Measurements from ENCODE around the gene FNDC5. TPM values are rescaled to one million over a fixed set of nuclear protein-coding genes. Genes with fewer than 3 reads are reported as not detected.

Gene FNDC5
- total and polyA plus RNA-seq, 2 of the 13 experiments (the other 11 are each of a cell fraction or from before 2014, with no cell fraction given) = 1.4 to 3.1 TPM

DNA sequence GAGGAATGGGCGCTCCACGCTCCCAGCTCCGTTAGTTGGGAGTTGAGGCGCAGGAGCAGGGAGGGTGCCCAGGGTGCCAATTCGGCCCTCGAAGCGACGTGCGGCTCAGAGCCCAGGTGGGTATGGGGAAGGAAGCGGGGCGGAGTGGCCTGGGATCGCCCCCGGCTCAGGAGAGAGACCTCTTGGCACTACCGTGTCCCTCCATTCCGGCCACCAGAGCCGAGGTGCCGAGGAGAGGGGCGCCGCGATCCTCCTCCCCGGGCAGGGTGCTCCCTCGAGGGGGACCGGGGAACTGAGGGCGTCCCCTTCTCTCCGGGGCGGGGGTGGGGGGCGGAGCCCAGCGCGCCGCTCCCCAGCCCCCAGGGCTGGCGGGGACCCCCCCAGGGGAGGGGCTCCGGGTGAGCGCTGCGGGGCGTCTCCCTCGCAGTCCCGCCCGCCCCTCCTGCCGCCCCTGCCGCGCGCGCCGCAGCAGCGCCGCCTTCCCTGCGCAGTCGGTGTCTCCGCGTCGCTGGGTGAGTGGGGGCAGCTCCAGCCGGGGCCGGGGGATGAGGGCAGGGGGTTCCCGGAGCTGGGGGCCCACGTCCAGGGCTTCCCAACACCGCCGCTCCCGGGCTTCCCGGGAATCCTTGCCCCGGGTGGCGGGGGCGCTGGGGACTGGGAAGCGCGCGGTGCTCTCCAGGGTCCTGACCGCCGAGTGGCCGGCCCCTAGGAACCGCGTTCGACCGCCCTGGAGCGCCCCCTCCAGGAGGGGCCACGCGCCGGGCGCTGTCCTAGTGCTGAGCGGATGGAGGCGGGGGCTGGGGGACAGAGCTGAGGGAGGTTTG lies 15.5 kb upstream of the FNDC5 start, which contains the start of gene HPCA (continued):
- TF ChIP-seq, protein P1, sequence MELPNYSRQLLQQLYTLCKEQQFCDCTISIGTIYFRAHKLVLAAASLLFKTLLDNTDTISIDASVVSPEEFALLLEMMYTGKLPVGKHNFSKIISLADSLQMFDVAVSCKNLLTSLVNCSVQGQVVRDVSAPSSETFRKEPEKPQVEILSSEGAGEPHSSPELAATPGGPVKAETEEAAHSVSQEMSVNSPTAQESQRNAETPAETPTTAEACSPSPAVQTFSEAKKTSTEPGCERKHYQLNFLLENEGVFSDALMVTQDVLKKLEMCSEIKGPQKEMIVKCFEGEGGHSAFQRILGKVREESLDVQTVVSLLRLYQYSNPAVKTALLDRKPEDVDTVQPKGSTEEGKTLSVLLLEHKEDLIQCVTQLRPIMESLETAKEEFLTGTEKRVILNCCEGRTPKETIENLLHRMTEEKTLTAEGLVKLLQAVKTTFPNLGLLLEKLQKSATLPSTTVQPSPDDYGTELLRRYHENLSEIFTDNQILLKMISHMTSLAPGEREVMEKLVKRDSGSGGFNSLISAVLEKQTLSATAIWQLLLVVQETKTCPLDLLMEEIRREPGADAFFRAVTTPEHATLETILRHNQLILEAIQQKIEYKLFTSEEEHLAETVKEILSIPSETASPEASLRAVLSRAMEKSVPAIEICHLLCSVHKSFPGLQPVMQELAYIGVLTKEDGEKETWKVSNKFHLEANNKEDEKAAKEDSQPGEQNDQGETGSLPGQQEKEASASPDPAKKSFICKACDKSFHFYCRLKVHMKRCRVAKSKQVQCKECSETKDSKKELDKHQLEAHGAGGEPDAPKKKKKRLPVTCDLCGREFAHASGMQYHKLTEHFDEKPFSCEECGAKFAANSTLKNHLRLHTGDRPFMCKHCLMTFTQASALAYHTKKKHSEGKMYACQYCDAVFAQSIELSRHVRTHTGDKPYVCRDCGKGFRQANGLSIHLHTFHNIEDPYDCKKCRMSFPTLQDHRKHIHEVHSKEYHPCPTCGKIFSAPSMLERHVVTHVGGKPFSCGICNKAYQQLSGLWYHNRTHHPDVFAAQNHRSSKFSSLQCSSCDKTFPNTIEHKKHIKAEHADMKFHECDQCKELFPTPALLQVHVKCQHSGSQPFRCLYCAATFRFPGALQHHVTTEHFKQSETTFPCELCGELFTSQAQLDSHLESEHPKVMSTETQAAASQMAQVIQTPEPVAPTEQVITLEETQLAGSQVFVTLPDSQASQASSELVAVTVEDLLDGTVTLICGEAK (IDR thresholded peaks at IDR 0.05) = no peak
- TF ChIP-seq, protein P1 (CRISPR knock-in tag; IDR thresholded peaks at IDR 0.05) = peak; percentile 92
- TF ChIP-seq, protein P2, sequence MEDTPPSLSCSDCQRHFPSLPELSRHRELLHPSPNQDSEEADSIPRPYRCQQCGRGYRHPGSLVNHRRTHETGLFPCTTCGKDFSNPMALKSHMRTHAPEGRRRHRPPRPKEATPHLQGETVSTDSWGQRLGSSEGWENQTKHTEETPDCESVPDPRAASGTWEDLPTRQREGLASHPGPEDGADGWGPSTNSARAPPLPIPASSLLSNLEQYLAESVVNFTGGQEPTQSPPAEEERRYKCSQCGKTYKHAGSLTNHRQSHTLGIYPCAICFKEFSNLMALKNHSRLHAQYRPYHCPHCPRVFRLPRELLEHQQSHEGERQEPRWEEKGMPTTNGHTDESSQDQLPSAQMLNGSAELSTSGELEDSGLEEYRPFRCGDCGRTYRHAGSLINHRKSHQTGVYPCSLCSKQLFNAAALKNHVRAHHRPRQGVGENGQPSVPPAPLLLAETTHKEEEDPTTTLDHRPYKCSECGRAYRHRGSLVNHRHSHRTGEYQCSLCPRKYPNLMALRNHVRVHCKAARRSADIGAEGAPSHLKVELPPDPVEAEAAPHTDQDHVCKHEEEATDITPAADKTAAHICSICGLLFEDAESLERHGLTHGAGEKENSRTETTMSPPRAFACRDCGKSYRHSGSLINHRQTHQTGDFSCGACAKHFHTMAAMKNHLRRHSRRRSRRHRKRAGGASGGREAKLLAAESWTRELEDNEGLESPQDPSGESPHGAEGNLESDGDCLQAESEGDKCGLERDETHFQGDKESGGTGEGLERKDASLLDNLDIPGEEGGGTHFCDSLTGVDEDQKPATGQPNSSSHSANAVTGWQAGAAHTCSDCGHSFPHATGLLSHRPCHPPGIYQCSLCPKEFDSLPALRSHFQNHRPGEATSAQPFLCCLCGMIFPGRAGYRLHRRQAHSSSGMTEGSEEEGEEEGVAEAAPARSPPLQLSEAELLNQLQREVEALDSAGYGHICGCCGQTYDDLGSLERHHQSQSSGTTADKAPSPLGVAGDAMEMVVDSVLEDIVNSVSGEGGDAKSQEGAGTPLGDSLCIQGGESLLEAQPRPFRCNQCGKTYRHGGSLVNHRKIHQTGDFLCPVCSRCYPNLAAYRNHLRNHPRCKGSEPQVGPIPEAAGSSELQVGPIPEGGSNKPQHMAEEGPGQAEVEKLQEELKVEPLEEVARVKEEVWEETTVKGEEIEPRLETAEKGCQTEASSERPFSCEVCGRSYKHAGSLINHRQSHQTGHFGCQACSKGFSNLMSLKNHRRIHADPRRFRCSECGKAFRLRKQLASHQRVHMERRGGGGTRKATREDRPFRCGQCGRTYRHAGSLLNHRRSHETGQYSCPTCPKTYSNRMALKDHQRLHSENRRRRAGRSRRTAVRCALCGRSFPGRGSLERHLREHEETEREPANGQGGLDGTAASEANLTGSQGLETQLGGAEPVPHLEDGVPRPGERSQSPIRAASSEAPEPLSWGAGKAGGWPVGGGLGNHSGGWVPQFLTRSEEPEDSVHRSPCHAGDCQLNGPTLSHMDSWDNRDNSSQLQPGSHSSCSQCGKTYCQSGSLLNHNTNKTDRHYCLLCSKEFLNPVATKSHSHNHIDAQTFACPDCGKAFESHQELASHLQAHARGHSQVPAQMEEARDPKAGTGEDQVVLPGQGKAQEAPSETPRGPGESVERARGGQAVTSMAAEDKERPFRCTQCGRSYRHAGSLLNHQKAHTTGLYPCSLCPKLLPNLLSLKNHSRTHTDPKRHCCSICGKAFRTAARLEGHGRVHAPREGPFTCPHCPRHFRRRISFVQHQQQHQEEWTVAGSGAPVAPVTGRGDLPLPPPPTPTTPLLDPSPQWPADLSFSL (CRISPR knock-in tag; IDR thresholded peaks at IDR 0.05) = peak; percentile 71; the same call in 1 of the 2 replicates
- TF ChIP-seq ZNF790 (CRISPR knock-in tag; IDR thresholded peaks at IDR 0.05; ENCODE audit: borderline replicate concordance) = peak; percentile 99
- TF ChIP-seq ZNF607 (CRISPR knock-in tag; IDR thresholded peaks at IDR 0.05; ENCODE audit: borderline replicate concordance) = peak; percentile 99
- TF ChIP-seq ZNF260 (CRISPR knock-in tag; IDR thresholded peaks at IDR 0.05; ENCODE audit: borderline replicate concordance, low read depth) = no peak
- TF ChIP-seq ASH2L (IDR thresholded peaks at IDR 0.05; ENCODE audit: insufficient read length, low read depth, low read length) = no peak
- TF ChIP-seq CREM (IDR thresholded peaks at IDR 0.05) = no peak
- TF ChIP-seq CREM (CRISPR knock-in tag; IDR thresholded peaks at IDR 0.05) = peak; percentile 47; the same call in 1 of the 2 replicates
- peak; percentile 99 for TF ChIP-seq ZMAT3 (CRISPR knock-in tag; conservative IDR thresholded peaks at IDR 0.05)
